NCI-H2196 (cell line): ENCODE results near the gene JPH3.

Experiments used
- DNase-seq: peaks from one replicate; lab custom pipeline; 2025; ENCODE audit not compliant: unreplicated experiment; lab: John Stamatoyannopoulos, UW

The JPH3 gene

GRCh38 chr16:87625241-87625797 is 23.0 kb downstream of the JPH3 start:
- no peak for DNase-seq

GRCh38 chr16:87626401-87626800 is 24.1 kb downstream of the JPH3 start:
- DNase-seq = no peak

- no peak for DNase-seq
Observed at GRCh38 chr16:87626905-87627304, 24.6 kb downstream of the JPH3 start.

GRCh38 chr16:87627542-87628245 is 25.4 kb downstream of the JPH3 start:
- no peak for DNase-seq

GRCh38 chr16:87628246-87628923 is 26.1 kb downstream of the JPH3 start:
- DNase-seq = no peak

- no peak for DNase-seq
Observed at GRCh38 chr16:87628940-87629339, 26.6 kb downstream of the JPH3 start.

GRCh38 chr16:87631067-87631466 is 28.8 kb downstream of the JPH3 start:
- DNase-seq = no peak

GRCh38 chr16:87634411-87634810 is 32.1 kb downstream of the JPH3 start:
- no peak for DNase-seq

GRCh38 chr16:87635541-87636049 is 33.3 kb downstream of the JPH3 start:
- DNase-seq = peak; percentile 33

GRCh38 chr16:87636050-87636684 is 33.9 kb downstream of the JPH3 start:
- DNase-seq = peak; percentile 70

GRCh38 chr16:87636741-87637140 is 34.4 kb downstream of the JPH3 start:
- no peak for DNase-seq

GRCh38 chr16:87637357-87637756 is 35.0 kb downstream of the JPH3 start:
- no peak for DNase-seq

GRCh38 chr16:87638736-87639135 is 36.4 kb downstream of the JPH3 start:
- DNase-seq = no peak

- no peak for DNase-seq
Observed at GRCh38 chr16:87641721-87642120, 39.4 kb downstream of the JPH3 start.

GRCh38 chr16:87642491-87642890 is 40.2 kb downstream of the JPH3 start:
- DNase-seq = no peak

GRCh38 chr16:87644186-87644585 is 41.9 kb downstream of the JPH3 start:
- DNase-seq = no peak

GRCh38 chr16:87644596-87644995 is 42.3 kb downstream of the JPH3 start:
- DNase-seq = no peak

GRCh38 chr16:87645802-87646201 is 43.5 kb downstream of the JPH3 start:
- DNase-seq = no peak

GRCh38 chr16:87647431-87648185 is 45.3 kb downstream of the JPH3 start:
- DNase-seq = no peak

GRCh38 chr16:87648236-87648635 is 45.9 kb downstream of the JPH3 start:
- DNase-seq = no peak
